CD4-positive, alpha-beta T cell treated with Interferon gamma for 1 hour (primary cell): ENCODE measurements around the gene PSMD12.
"Not testable (repeated sequence)": the region's sequence is repeated elsewhere in the genome, so short reads cannot be mapped to it uniquely, and the experiment has no call there.

Source experiments
- DNase-seq: peaks from one replicate; pipeline ENCODE4 v3.0.0-alpha.2; 2020

PSMD12 gene

GRCh38 chr17:67305446-67306235 is 60.7 kb downstream of the PSMD12 start:
- not testable (repeated sequence) for DNase-seq

GRCh38 chr17:67297454-67297960 is 68.9 kb downstream of the PSMD12 start:
- no peak for DNase-seq

GRCh38 chr17:67294451-67295199 is 71.8 kb downstream of the PSMD12 start:
- no peak for DNase-seq

GRCh38 chr17:67293251-67294203 is 72.8 kb downstream of the PSMD12 start:
- DNase-seq: peak; percentile 67

- no peak for DNase-seq
Measured at GRCh38 chr17:67290711-67291291, 75.6 kb downstream of the PSMD12 start.

GRCh38 chr17:67290244-67290643 is 76.1 kb downstream of the PSMD12 start:
- DNase-seq: no peak

GRCh38 chr17:67289181-67289876 is 77.0 kb downstream of the PSMD12 start:
- no peak for DNase-seq
